Fibroblast of lung (primary cell): ENCODE data around the gene CAMK2G. TPM values are rescaled to one million over a fixed set of nuclear protein-coding genes. Genes with fewer than 3 reads are reported as not detected.
A peak's percentile ranks its signal among the peaks of the same experiment; 100 is the strongest.

ENCODE experiments used
- DNase-seq, 2 donors: peaks; one replicate each; pipeline versions ENCODE4 v3.0.0 to v3.0.0-alpha.2; 2010; ENCODE audit warnings: low read depth in 2 of 2
- H2AFZ ChIP-seq: 2 replicates; pipeline ENCODE4 v1.5.1; 2012; ENCODE audit warnings: low read length, control low read depth, inconsistent platforms
- H3K27ac ChIP-seq: 2 replicates; pipeline ENCODE4 v1.5.1; 2011; ENCODE audit warnings: low read length, control low read depth; ENCODE audit not compliant: insufficient read depth
- H3K27me3 ChIP-seq: 2 replicates; pipeline ENCODE4 v1.5.1; 2011; ENCODE audit warnings: mild to moderate bottlenecking, low read length; ENCODE audit not compliant: control insufficient read depth, insufficient read depth
- H3K36me3 ChIP-seq: 2 replicates; pipeline ENCODE4 v1.5.1; 2011; ENCODE audit warnings: low read length; ENCODE audit not compliant: control insufficient read depth, insufficient read depth
- H3K4me1 ChIP-seq: 2 replicates; pipeline ENCODE4 v1.5.1; 2011; ENCODE audit warnings: low read length; ENCODE audit not compliant: control insufficient read depth, insufficient read depth; ENCODE audit errors: extremely low read depth
- H3K4me2 ChIP-seq: 2 replicates; pipeline ENCODE4 v1.5.1; 2011; ENCODE audit warnings: low read length, control low read depth; ENCODE audit not compliant: insufficient read depth; ENCODE audit errors: extremely low read depth
- H3K4me3 ChIP-seq, 4 experiments: fragments of 200-600 bp in 1 of 4; sonication (generic) in 1 of 4; replicated peaks in 1 of 4; 2 replicates each; pipeline ENCODE4 v1.5.1; 2011 to 2016; ENCODE audit warnings: low read length in 4 of 4, low read depth in 3 of 4, mild to moderate bottlenecking in 3 of 4, control low read depth in 2 of 4, inconsistent platforms in 1 of 4, mixed read lengths in 1 of 4; ENCODE audit not compliant: insufficient read depth in 1 of 4; ENCODE audit errors: control extremely low read depth in 1 of 4
- H3K79me2 ChIP-seq: 2 replicates; pipeline ENCODE4 v1.5.1; 2012; ENCODE audit warnings: mild to moderate bottlenecking, low read length, inconsistent platforms; ENCODE audit not compliant: control insufficient read depth, insufficient read depth
- H3K9ac ChIP-seq: 2 replicates; pipeline ENCODE4 v1.5.1; 2011; ENCODE audit warnings: mild to moderate bottlenecking, low read length, control low read depth; ENCODE audit not compliant: insufficient read depth
- H3K9me3 ChIP-seq: 2 replicates; pipeline ENCODE4 v1.5.1; 2012; ENCODE audit warnings: low read depth, low read length; ENCODE audit not compliant: control insufficient read depth, insufficient read depth
- H4K20me1 ChIP-seq: 2 replicates; pipeline ENCODE4 v1.5.1; 2011; ENCODE audit warnings: low read length; ENCODE audit not compliant: control insufficient read depth, insufficient read depth; ENCODE audit errors: extremely low read depth
- CTCF ChIP-seq, 2 donors: IDR thresholded peaks in 1 of 2; conservative IDR thresholded peaks in 1 of 2; 1 replicate in 1 of 2; 2 replicates in 1 of 2; pipeline ENCODE4 v1.5.1; 2011 to 2012; ENCODE audit warnings: low read length in 2 of 2, control low read depth in 1 of 2, inconsistent platforms in 1 of 2, low read depth in 1 of 2, mild to moderate bottlenecking in 1 of 2
- EZH2 ChIP-seq: IDR thresholded peaks from 2 replicates; pipeline ENCODE4 v1.5.1; 2012; ENCODE audit warnings: low read length, control low read depth, mild to moderate bottlenecking; ENCODE audit errors: missing control alignments
- polyA plus RNA-seq, 2 donors: library from polyadenylated mRNA; depleted of rRNA in 1 of 2; stranded (reverse) in 1 of 2; unstranded in 1 of 2; fragments of >200 nt; gene quantifications; 2 replicates each; pipeline ENCODE4 v1.2.1, GENCODE V29; 2011 to 2012; ENCODE audit warnings: missing spikeins in 1 of 2
- total RNA-seq: library from RNA; depleted of rRNA; stranded (reverse); fragments of >200 nt; gene quantifications from 2 replicates; pipeline ENCODE4 v1.2.1, GENCODE V29; 2014

The CAMK2G gene
- total and polyA plus RNA-seq, 2 donors (not counting 1 experiment from before 2014, with no cell fraction given): 25.9 to 32.2 TPM

DNA sequence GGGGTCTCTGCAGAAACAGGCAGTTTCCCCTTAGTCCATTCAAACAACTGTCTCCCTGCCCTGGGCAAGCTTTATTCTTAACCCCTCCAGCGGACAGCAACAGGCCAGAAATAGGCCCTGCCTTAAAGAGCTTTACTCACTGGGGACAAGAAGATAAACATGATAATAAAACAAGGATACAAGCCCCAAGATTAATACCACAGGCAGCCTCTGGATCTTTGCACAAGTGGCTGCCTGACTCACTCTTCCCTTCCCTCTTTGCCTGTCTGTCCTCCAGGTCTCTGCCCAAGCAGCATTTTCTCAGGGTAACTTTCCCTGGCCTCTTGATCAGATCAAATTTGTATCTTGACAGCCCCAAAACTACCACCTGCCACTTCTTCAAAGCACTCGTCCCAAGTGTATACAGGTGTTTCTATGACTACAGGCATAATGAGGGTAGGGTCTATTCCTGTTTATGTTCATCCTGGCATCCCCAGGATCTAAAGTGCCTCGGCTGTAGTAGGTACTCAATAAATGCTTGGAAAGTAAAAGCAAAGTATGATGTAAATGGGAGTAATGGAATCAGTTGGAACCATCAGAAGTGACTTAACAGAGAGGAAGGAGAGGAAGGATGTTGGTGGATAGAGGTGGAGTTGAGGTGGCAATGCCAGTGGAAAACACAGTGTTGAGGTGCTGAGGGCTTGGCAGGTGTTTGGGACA is 7.0 kb upstream of the CAMK2G start:
- Histone ChIP-seq H3K79me2 (no peaks in the 10 kb centered on the region), H3K36me3 (no peaks in the 10 kb centered on the region), H3K9ac (no peak overlapping the region), H3K27ac (no peak overlapping the region), H3K4me3 (no peak overlapping the region), H2AFZ (no peak overlapping the region), H4K20me1 (no peaks in the 10 kb centered on the region), H3K4me2 (no peak overlapping the region), H3K9me3 (no peaks in the 10 kb centered on the region), H3K27me3 (no peaks in the 10 kb centered on the region), H3K4me1 (peaks cover 2% of the 10 kb centered on the region)
- DNase-seq: peak in 1 of 2 donors; percentile 43
- TF ChIP-seq EZH2 (no peak), CTCF (conservative IDR thresholded peaks at IDR 0.05 in 1 of 2, IDR thresholded peaks at IDR 0.05 in 1 of 2; ENCODE audit: low read depth in 1 of 2, low read length in 2 of 2) (no peak)

GRCh38 chr10:73879296-73880173 is 5.2 kb upstream of the CAMK2G start:
- Histone ChIP-seq H3K4me3 (no peak overlapping the region), H4K20me1 (no peaks in the 10 kb centered on the region), H3K27ac (no peak overlapping the region), H3K36me3 (no peaks in the 10 kb centered on the region), H3K79me2 (no peaks in the 10 kb centered on the region), H3K4me2 (no peak overlapping the region), H3K9me3 (no peaks in the 10 kb centered on the region), H3K4me1 (no peaks in the 10 kb centered on the region), H2AFZ (no peak overlapping the region), H3K27me3 (no peaks in the 10 kb centered on the region), H3K9ac (no peak overlapping the region)
- TF ChIP-seq CTCF (conservative IDR thresholded peaks at IDR 0.05 in 1 of 2, IDR thresholded peaks at IDR 0.05 in 1 of 2; ENCODE audit: low read depth in 1 of 2, low read length in 2 of 2): peak; percentile 84 to 91
- TF ChIP-seq EZH2: no peak
- DNase-seq: peak; percentile 70 to 77

DNA sequence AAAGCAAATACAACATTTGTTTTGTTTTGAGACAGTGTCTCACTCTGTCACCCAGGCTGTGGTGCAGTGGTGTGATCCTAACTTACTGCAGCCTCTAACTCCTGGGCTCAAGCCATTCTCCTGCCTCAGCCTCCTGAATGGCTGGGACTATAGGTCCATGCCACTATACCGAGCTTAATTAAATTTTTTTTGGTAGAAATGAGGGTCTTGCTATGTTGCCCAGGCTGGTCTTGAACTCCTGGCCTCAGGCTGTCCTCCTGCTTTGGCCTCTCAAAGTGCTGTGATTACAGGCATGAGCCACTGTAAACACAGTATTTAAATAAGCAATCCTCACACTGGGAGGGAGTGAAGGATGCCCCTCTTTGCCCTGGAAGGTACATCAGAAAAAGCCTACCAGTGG is 4.0 kb upstream of the CAMK2G start:
- no peak overlapping the region for H3K4me2 ChIP-seq
- no peak overlapping the region for H3K27ac ChIP-seq
- no peaks in the 10 kb centered on the region for H4K20me1 ChIP-seq
- no peaks in the 10 kb centered on the region for H3K36me3 ChIP-seq
- DNase-seq: no peak
- no peaks in the 10 kb centered on the region for H3K9me3 ChIP-seq
- no peaks in the 10 kb centered on the region for H3K27me3 ChIP-seq
- no peak overlapping the region for H2AFZ ChIP-seq
- TF ChIP-seq EZH2 (no peak), CTCF (conservative IDR thresholded peaks at IDR 0.05 in 1 of 2, IDR thresholded peaks at IDR 0.05 in 1 of 2; ENCODE audit: low read depth in 1 of 2, low read length in 2 of 2) (no peak)
- no peak overlapping the region for H3K4me3 ChIP-seq
- peaks cover under 1% of the 10 kb centered on the region for H3K79me2 ChIP-seq
- H3K9ac ChIP-seq: no peak overlapping the region
- no peaks in the 10 kb centered on the region for H3K4me1 ChIP-seq
